Urinary bladder (tissue), 4 donors: ENCODE measurements around the gene HSD3B7. TPM values are rescaled to one million over a fixed set of nuclear protein-coding genes. Genes with fewer than 3 reads are reported as not detected.
"Not testable (repeated sequence)": the region's sequence is repeated elsewhere in the genome, so short reads cannot be mapped to it uniquely, and the experiment has no call there.

Source experiments
- DNase-seq: peaks from one replicate; pipeline ENCODE4 v3.0.0-alpha.2; 2015; ENCODE audit errors: extremely low spot score
- H3K27ac ChIP-seq: one replicate; pipeline ENCODE4 v1.5.1; 2013; ENCODE audit warnings: low read depth, mild to moderate bottlenecking, moderate library complexity
- H3K36me3 ChIP-seq: one replicate; pipeline ENCODE4 v1.6.1; 2013; ENCODE audit warnings: mild to moderate bottlenecking, moderate library complexity; ENCODE audit not compliant: insufficient read depth
- H3K4me1 ChIP-seq: one replicate; pipeline ENCODE4 v1.6.1; 2013; ENCODE audit warnings: mild to moderate bottlenecking, moderate library complexity; ENCODE audit not compliant: insufficient read depth
- H3K4me3 ChIP-seq: one replicate; pipeline ENCODE4 v1.5.1; 2013; ENCODE audit warnings: low read depth, low read length
- WGBS: extraction: QIAGEN DNeasy Blood & Tissue Kit; methylation state at CpG from one replicate; pipeline ENCODE4 v1.1.7; 2013; 5-methylcytosine and 5-hydroxymethylcytosine counted together
- polyA plus RNA-seq: library from polyadenylated mRNA; stranded (reverse); fragments of 200-250 nt; gene quantifications from one replicate; pipeline ENCODE4 v1.2.3, GENCODE V29; 2013
- total RNA-seq: library from RNA; depleted of rRNA; stranded (reverse); fragments of >200 nt; gene quantifications from one replicate; pipeline ENCODE4 v1.2.3, GENCODE V29; 2014
- donor health status: healthy with polysubstance abuse.
- donor health status: healthy.

Gene HSD3B7
- total RNA-seq = 11.0 TPM
- polyA plus RNA-seq = 20.3 TPM

GRCh38 chr16:30984669-30985400, at the start of gene HSD3B7:
Gene HSD3B7 (plus strand): TSS chr16:30985207. CDS start chr16:30985659, 452 bp downstream.
- WGBS = 28% methylated on average over 24 of the region's 24 CpGs
- Histone ChIP-seq H3K4me3 (peak within 1 kb of the TSS; percentile 15), H3K36me3 (peaks cover 13% of the 10 kb centered on the region), H3K27ac (no peak within 1 kb of the TSS), H3K4me1 (no peaks in the 10 kb centered on the region)
- DNase-seq = no peak

- H3K36me3 ChIP-seq = no peaks in the 10 kb centered on the region
- no peak overlapping the region for H3K4me3 ChIP-seq
- no peak overlapping the region for H3K27ac ChIP-seq
- WGBS = 61% methylated on average over 5 of the region's 5 CpGs
- H3K4me1 ChIP-seq = no peaks in the 10 kb centered on the region
- DNase-seq = no peak
These were observed 47.3 kb upstream of the HSD3B7 start for GRCh38 chr16:30937692-30938091.

- not testable (repeated sequence) for H3K4me3 ChIP-seq, H3K36me3 ChIP-seq, H3K4me1 ChIP-seq, H3K27ac ChIP-seq, DNase-seq
- WGBS = 91% methylated on average over 8 of the region's 8 CpGs
These were observed 45.4 kb upstream of the HSD3B7 start for GRCh38 chr16:30939571-30939970.

- H3K27ac ChIP-seq = no peak overlapping the region
- DNase-seq = no peak
- no peaks in the 10 kb centered on the region for H3K4me1 ChIP-seq
- H3K36me3 ChIP-seq = no peaks in the 10 kb centered on the region
- H3K4me3 ChIP-seq = no peak overlapping the region
- 27% methylated on average over 15 of the region's 15 CpGs for WGBS
These were observed 43.2 kb upstream of the HSD3B7 start for GRCh38 chr16:30941600-30942425.

- H3K36me3 ChIP-seq = no peaks in the 10 kb centered on the region
- H3K4me3 ChIP-seq = no peak overlapping the region
- H3K4me1 ChIP-seq = no peaks in the 10 kb centered on the region
- DNase-seq = no peak
- H3K27ac ChIP-seq = no peak overlapping the region
- 92% methylated on average over 4 of the region's 4 CpGs for WGBS
These were observed 42.6 kb upstream of the HSD3B7 start for GRCh38 chr16:30942426-30942806.

GRCh38 chr16:30944352-30944751, 40.7 kb upstream of the HSD3B7 start:
- no peak for DNase-seq
- Histone ChIP-seq H3K36me3 (no peaks in the 10 kb centered on the region), H3K4me3 (no peak overlapping the region), H3K4me1 (no peaks in the 10 kb centered on the region), H3K27ac (no peak overlapping the region)

GRCh38 chr16:30946671-30947540, 38.1 kb upstream of the HSD3B7 start:
- 87% methylated on average over 38 of the region's 38 CpGs for WGBS
- Histone ChIP-seq H3K27ac (no peak overlapping the region), H3K4me3 (no peak overlapping the region), H3K36me3 (no peaks in the 10 kb centered on the region), H3K4me1 (peaks cover 2% of the 10 kb centered on the region)
- DNase-seq = no peak

GRCh38 chr16:30947541-30947858, 37.5 kb upstream of the HSD3B7 start:
- no peaks in the 10 kb centered on the region for H3K36me3 ChIP-seq
- peaks cover 2% of the 10 kb centered on the region for H3K4me1 ChIP-seq
- no peak for DNase-seq
- WGBS = 55% methylated on average over 3 of the region's 3 CpGs
- H3K4me3 ChIP-seq = no peak overlapping the region
- H3K27ac ChIP-seq = peak overlapping the region; percentile 80

- 18% methylated on average over 44 of the region's 44 CpGs for WGBS
- Histone ChIP-seq H3K36me3 (no peaks in the 10 kb centered on the region), H3K27ac (peak overlapping the region; percentile 93), H3K4me3 (peak overlapping the region; percentile 96), H3K4me1 (peaks cover 2% of the 10 kb centered on the region)
- peak; percentile 97 for DNase-seq
These were observed 36.9 kb upstream of the HSD3B7 start for GRCh38 chr16:30947859-30948666.

GRCh38 chr16:30948667-30949649, 36.0 kb upstream of the HSD3B7 start, which contains the start of gene ORAI3:
Gene ORAI3 (plus strand): TSS chr16:30949068. CDS start chr16:30949290, 222 bp downstream.
- no peaks in the 10 kb centered on the region for H3K36me3 ChIP-seq
- H3K4me1 ChIP-seq = peaks cover 2% of the 10 kb centered on the region
- no peak for DNase-seq
- H3K27ac ChIP-seq = peak within 1 kb of the TSS; percentile 93
- H3K4me3 ChIP-seq = peak within 1 kb of the TSS; percentile 96
- 1% methylated on average over 70 of the region's 70 CpGs for WGBS

- no peak for DNase-seq
- WGBS = 6% methylated on average over 21 of the region's 21 CpGs
- Histone ChIP-seq H3K36me3 (no peaks in the 10 kb centered on the region), H3K27ac (peak overlapping the region; percentile 93), H3K4me1 (peaks cover 2% of the 10 kb centered on the region), H3K4me3 (peak overlapping the region; percentile 96)
These were observed 35.1 kb upstream of the HSD3B7 start for GRCh38 chr16:30949650-30950515.
